HepG2 (cell line): Measurements from ENCODE around the gene RNF10. TPM values are rescaled to one million over a fixed set of nuclear protein-coding genes. Genes with fewer than 3 reads are reported as not detected.

Experiments used
- ATAC-seq: fragments of 200-7000 bp; cut with Tn5 transposase; 3 replicates; pipeline ENCODE4 v1.9.1; 2020; ENCODE audit warnings: mild to moderate bottlenecking, moderate library complexity
- BruUV-seq: library from RNA; stranded (reverse); fragments of 400-500 nt; replicated peaks from 2 replicates; lab custom pipeline; 2021; lab: Mats Ljungman, UMichigan
- CTCF ChIA-PET: fragments of 300-600 bp; formaldehyde crosslinking; extraction: SDS; loops from one replicate; lab custom pipeline; 2021; ENCODE audit warnings: low total read pairs, inconsistent platforms, low intra/inter-chr PET ratio; lab: Yijun Ruan, JAX
- POLR2A ChIA-PET: fragments of 350-600 bp; sonication (Branson Sonifier 250); formaldehyde crosslinking; loops from one replicate; lab custom pipeline; 2020; ENCODE audit warnings: antibody characterized with exemption, inconsistent platforms; lab: Yijun Ruan, JAX
- DNase-seq: peaks from one replicate; pipeline ENCODE4 v3.0.0-alpha.2; 2015; ENCODE audit warnings: low spot score
- FAIRE-seq: peaks from 3 replicates; lab custom pipeline; 2011; peaks lifted over from hg19 to GRCh38; lab: Jason Lieb, UNC
- H2AFZ ChIP-seq: one replicate; pipeline ENCODE4 v1.6.1; 2011; ENCODE audit warnings: low read length, inconsistent platforms
- H3K27ac ChIP-seq: fragments of 300-600 bp; 3 replicates; pipeline ENCODE4 v1.8.0; 2011; ENCODE audit warnings: mixed run types, mild to moderate bottlenecking, mixed read lengths, low read length, inconsistent platforms; ENCODE audit not compliant: insufficient read depth; ENCODE audit errors: extremely low read length
- H3K27me3 ChIP-seq, 2 experiments: fragments of 200-600 bp in 1 of 2; 2 replicates in 1 of 2; 3 replicates in 1 of 2; pipeline versions ENCODE4 v1.6.0 to v1.8.0; 2011; ENCODE audit warnings: low read length in 2 of 2, mild to moderate bottlenecking in 2 of 2, moderate library complexity in 2 of 2, inconsistent platforms in 1 of 2; ENCODE audit not compliant: insufficient read depth in 2 of 2, control insufficient read depth in 1 of 2
- H3K36me3 ChIP-seq, 2 experiments: fragments of 200-600 bp in 1 of 2; replicated peaks in 1 of 2; 2 replicates in 1 of 2; 3 replicates in 1 of 2; pipeline versions ENCODE4 v1.5.1 to v1.8.0; 2011; ENCODE audit warnings: low read length in 2 of 2, inconsistent platforms in 1 of 2; ENCODE audit not compliant: insufficient read depth in 2 of 2, control insufficient read depth in 1 of 2
- H3K4me1 ChIP-seq: 2 replicates; pipeline ENCODE4 v1.5.1; 2012; ENCODE audit warnings: low read length, inconsistent platforms; ENCODE audit not compliant: insufficient read depth
- H3K4me2 ChIP-seq: 2 replicates; pipeline ENCODE4 v1.6.0; 2011; ENCODE audit warnings: low read depth, low read length, inconsistent platforms
- H3K4me3 ChIP-seq, 3 experiments: fragments of 200-600 bp in 1 of 3; sonication (generic), shearing (Covaris generic) in 1 of 3; replicated peaks in 1 of 3; 2 replicates each; pipeline ENCODE4 v1.5.1; 2011 to 2016; ENCODE audit warnings: low read length in 3 of 3, inconsistent platforms in 2 of 3, low read depth in 2 of 3, mild to moderate bottlenecking in 2 of 3, control low read depth in 1 of 3, mixed read lengths in 1 of 3; ENCODE audit not compliant: insufficient read depth in 1 of 3
- H3K79me2 ChIP-seq: one replicate; pipeline ENCODE4 v1.6.1; 2011; ENCODE audit warnings: low read length, inconsistent platforms; ENCODE audit not compliant: insufficient read depth
- H3K9ac ChIP-seq: 2 replicates; pipeline ENCODE4 v1.6.0; 2011; ENCODE audit warnings: mild to moderate bottlenecking, low read depth, low read length, inconsistent platforms; ENCODE audit not compliant: insufficient read depth
- H3K9me3 ChIP-seq: 2 replicates; pipeline ENCODE4 v1.5.1; 2012; ENCODE audit warnings: mild to moderate bottlenecking, low read length
- H4K20me1 ChIP-seq: 2 replicates; pipeline ENCODE4 v1.6.0; 2011; ENCODE audit warnings: inconsistent platforms, mild to moderate bottlenecking, low read length, moderate library complexity; ENCODE audit not compliant: insufficient read depth
- FOXA1 ChIP-seq, 2 experiments: fragments of 450-650 bp in 1 of 2; sonication (generic) in 1 of 2; formaldehyde crosslinking in 1 of 2; IDR thresholded peaks; 2 replicates each; pipeline versions ENCODE4 v1.4.0 to v1.6.1; 2016 to 2020; ENCODE audit warnings: missing genetic modification reagents in 1 of 2
- GATAD1 ChIP-seq: IDR thresholded peaks from 2 replicates; pipeline ENCODE4 v1.6.1; 2016; ENCODE audit warnings: missing genetic modification reagents, missing compliant biosample characterization
- THAP8 ChIP-seq: sonication (generic); formaldehyde crosslinking; IDR thresholded peaks from 2 replicates; pipeline ENCODE4 v1.5.1; 2020; ENCODE audit warnings: missing genetic modification reagents, mild to moderate bottlenecking, borderline replicate concordance
- USF2 ChIP-seq, 2 experiments: sonication (generic) in 1 of 2; formaldehyde crosslinking in 1 of 2; IDR thresholded peaks; 2 replicates each; pipeline versions ENCODE4 v1.5.1 to v1.6.1; 2011 to 2020; ENCODE audit warnings: borderline replicate concordance in 1 of 2, low read depth in 1 of 2, low read length in 1 of 2, mild to moderate bottlenecking in 1 of 2, missing genetic modification reagents in 1 of 2, moderate library complexity in 1 of 2
- ZNF629 ChIP-seq: sonication (generic); formaldehyde crosslinking; conservative IDR thresholded peaks from 2 replicates; pipeline ENCODE4 v1.5.0; 2020; ENCODE audit warnings: missing genetic modification reagents
- WGBS: methylation state at CpG from one replicate; pipeline ENCODE4 v1.1.6; 2017; ENCODE audit warnings: low lambda C conversion rate; 5-methylcytosine and 5-hydroxymethylcytosine counted together
- in situ Hi-C: cut with HindIII; loops from 2 replicates; pipeline ENCODE4 v1.10.0; 2017; ENCODE audit warnings: low pct_unique_long_range_greater_than_20kb; ENCODE audit not compliant: extremely low pct_ligation_motif_present
- intact Hi-C: fragments of 100-400 bp; cut with micrococcal nuclease; formaldehyde crosslinking; loops from one replicate; pipeline ENCODE4 v1.10.0; 2022; ENCODE audit not compliant: unreplicated experiment
- polyA plus RNA-seq, 8 experiments: library from polyadenylated mRNA; depleted of rRNA in 3 of 8; stranded (reverse) in 7 of 8; unstranded in 1 of 8; fragments of >200 nt; fragmentation: Illumina TruSeq in 4 of 8; extraction: Trizol in 4 of 8; gene quantifications; 2 replicates each; pipeline versions ENCODE4 v1.2.1 to v1.2.3, GENCODE V29; 2011 to 2016; ENCODE audit warnings: low read depth in 4 of 8, missing spikeins in 1 of 8, mixed read lengths in 1 of 8; ENCODE audit not compliant: insufficient read depth in 1 of 8
- total RNA-seq, 5 experiments: library from RNA; depleted of rRNA; stranded (reverse); fragments of >200 nt; fragmentation: Illumina TruSeq; extraction: Trizol; gene quantifications; 2 replicates each; pipeline ENCODE4 v1.2.3, GENCODE V29; 2016; ENCODE audit warnings: low read depth in 1 of 5

RNF10 gene
- total and polyA plus RNA-seq, 2 of the 13 experiments (the other 11 are each of a cell fraction or from before 2014, with no cell fraction given): 62.5 to 88.0 TPM

- no peak overlapping the region for H3K27ac ChIP-seq
- intact Hi-C loops (no loop called here), in situ Hi-C loops (no loop called here)
- FAIRE-seq: no peak
- H3K9me3 ChIP-seq: no peaks in the 10 kb centered on the region
- H3K4me1 ChIP-seq: peaks cover 15% of the 10 kb centered on the region
- peak; percentile 24; the same call in 1 of the 2 replicates for TF ChIP-seq USF2 (IDR thresholded peaks at IDR 0.05; ENCODE audit: low read depth, low read length)
- no peak for TF ChIP-seq USF2 (CRISPR knock-in tag; IDR thresholded peaks at IDR 0.05; ENCODE audit: borderline replicate concordance)
- TF ChIP-seq GATAD1 (CRISPR knock-in tag): no peak
- TF ChIP-seq, all 625 proteins: peak for 1
- ChIA-PET CTCF (no interaction called here), POLR2A (no interaction called here)
- peaks cover 5 to 10% of the 10 kb centered on the region in 2 experiments; a peak in 4 of 5 replicates for H3K27me3 ChIP-seq
- no peaks in the 10 kb centered on the region for H3K36me3 ChIP-seq
- no peak overlapping the region for H3K9ac ChIP-seq
- H4K20me1 ChIP-seq: no peaks in the 10 kb centered on the region
- 42% methylated on average over 8 of the region's 8 CpGs for WGBS
- no peak overlapping the region for H3K4me2 ChIP-seq
- DNase-seq (no peak), ATAC-seq (no peak)
- no TSS peak for BruUV-seq
- H3K4me3 ChIP-seq: no peak overlapping the region
- no peaks in the 10 kb centered on the region for H3K79me2 ChIP-seq
- H2AFZ ChIP-seq: no peak overlapping the region
Observed at GRCh38 chr12:120592121-120593049, 58.2 kb downstream of the RNF10 start.

- no TSS peak for BruUV-seq
- Histone ChIP-seq H2AFZ (no peak overlapping the region), H3K9me3 (no peaks in the 10 kb centered on the region), H3K4me2 (no peak overlapping the region), H3K4me3 (no peak overlapping the region), H3K4me1 (peaks cover 21% of the 10 kb centered on the region), H3K36me3 (no peaks in the 10 kb centered on the region), H3K79me2 (no peaks in the 10 kb centered on the region), H3K27ac (no peak overlapping the region), H3K9ac (no peak overlapping the region), H3K27me3 (peaks cover 5 to 38% of the 10 kb centered on the region in 2 experiments; a peak in 4 of 5 replicates), H4K20me1 (no peaks in the 10 kb centered on the region)
- in situ Hi-C loops (no loop called here), intact Hi-C loops (no loop called here)
- ATAC-seq: no peak
- ChIA-PET CTCF (no interaction called here), POLR2A (no interaction called here)
- DNase-seq: no peak
- 54% methylated on average over 3 of the region's 3 CpGs for WGBS
- no peak for FAIRE-seq
- no peak for TF ChIP-seq THAP8 (CRISPR knock-in tag)
- TF ChIP-seq FOXA1 (IDR thresholded peaks at IDR 0.05): no peak
- TF ChIP-seq FOXA1 (CRISPR knock-in tag; IDR thresholded peaks at IDR 0.05): no peak
- TF ChIP-seq ZNF629 (CRISPR knock-in tag): peak; percentile 51; the same call in 1 of the 2 replicates
Observed at GRCh38 chr12:120596901-120597300, 62.7 kb downstream of the RNF10 start.
